GM19463 (cell line): Measurements from ENCODE around the gene HIPK1.
"Not testable (repeated sequence)": the region's sequence is repeated elsewhere in the genome, so short reads cannot be mapped to it uniquely, and the experiment has no call there.

Experiments used
- ATAC-seq: cut with Tn5 transposase; IDR thresholded peaks from one replicate; pipeline ENCODE4 v1.9.1; 2021; ENCODE audit warnings: mild to moderate bottlenecking, moderate library complexity; ENCODE audit not compliant: unreplicated experiment

The HIPK1 gene

DNA sequence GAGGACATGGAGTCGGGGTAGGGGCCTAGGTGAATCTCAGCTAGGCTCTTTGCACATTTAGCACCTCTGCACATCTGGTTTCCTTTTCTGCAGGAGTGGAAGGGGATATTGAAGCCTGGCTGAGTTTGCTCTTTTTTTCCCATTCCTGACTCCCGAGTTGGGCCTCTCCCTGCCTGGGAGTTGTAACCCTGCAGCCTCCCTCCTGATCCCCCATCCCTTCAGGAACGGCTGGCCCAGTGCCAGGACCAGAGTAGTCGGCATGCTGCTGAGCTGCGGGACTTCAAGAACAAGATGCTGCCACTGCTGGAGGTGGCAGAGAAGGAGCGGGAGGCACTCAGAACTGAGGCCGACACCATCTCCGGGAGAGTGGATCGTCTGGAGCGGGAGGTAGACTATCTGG is 51.0 kb downstream of the HIPK1 start:
- no peak for ATAC-seq

DNA sequence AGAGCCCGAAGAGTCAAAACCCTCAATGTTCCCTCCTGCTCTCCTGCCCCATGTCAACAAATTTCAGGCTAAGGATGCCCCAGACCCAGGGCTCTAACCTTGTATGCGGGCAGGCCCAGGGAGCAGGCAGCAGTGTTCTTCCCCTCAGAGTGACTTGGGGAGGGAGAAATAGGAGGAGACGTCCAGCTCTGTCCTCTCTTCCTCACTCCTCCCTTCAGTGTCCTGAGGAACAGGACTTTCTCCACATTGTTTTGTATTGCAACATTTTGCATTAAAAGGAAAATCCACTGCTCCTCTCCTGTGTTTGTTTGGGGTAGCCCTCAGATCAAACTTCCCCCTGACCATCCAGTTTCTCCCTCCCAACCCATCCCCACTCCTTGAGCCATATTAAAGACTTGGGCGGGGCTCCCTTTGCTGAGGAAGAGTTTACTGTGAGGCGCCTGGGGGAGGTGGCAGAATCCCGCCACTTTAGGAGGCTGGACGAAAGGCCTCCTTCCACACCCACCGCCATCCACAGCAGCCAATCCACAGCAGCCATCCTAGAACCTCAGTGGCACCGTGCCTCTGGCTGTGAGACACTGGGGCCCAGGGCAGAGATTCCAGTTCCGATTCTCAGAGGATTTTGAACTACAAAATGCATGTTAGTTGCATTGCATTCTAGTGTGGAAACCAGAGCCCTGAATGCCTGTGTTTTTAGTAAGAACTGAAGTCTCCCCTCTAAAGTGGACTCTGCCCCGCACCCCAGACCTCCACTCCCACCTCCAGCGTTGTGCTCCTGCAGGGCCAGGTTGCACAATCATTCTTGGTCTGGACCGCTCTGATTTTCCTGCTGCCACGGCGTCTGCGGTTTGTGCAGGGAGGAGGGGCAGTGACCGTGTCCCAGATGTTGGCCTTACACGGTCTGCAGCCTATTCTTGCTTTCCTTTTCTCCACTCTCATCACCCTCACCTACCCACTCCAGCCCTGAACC is 53.1 kb downstream of the HIPK1 start:
- no peak for ATAC-seq

DNA sequence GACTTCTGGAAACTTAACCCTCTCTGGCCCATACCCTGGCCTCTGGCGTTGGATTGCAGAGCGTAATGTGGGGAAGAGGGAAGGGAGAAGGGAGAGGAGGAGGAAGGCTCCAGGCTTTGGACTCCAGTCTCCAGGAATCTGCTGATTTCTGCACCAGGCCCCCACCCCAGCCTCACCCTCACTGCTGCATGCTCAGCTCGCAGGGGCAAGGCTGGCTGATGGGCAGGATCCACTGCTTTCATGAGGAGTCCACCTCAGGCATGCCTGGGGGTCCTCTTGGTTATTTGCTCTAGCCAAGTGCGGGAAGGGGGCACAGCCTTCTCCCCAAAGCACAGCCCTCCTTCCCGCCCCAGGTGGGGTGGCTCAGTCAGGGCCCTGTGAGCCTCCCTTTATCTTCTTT is 53.8 kb downstream of the HIPK1 start:
- no peak for ATAC-seq

DNA sequence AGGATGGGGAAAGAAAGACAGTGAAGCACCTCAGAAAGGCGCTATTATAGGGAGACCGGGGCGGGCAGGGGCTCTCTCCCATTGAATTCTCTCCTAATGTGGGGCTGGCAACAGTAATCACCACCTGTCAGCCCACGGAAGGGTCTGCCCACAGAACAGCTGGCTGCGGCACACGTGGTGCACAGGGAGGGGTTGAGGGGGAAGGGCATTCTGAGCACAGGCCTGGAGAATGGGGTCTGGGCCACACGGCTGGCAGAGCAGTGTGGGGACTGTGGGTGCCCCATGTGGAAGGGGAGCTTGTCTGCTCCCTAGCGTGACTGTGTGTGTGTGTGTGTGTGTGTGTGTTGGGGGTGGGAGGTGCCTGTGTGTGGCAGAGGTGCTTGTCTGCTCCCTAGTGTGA is 54.3 kb downstream of the HIPK1 start:
- ATAC-seq, result no peak

DNA sequence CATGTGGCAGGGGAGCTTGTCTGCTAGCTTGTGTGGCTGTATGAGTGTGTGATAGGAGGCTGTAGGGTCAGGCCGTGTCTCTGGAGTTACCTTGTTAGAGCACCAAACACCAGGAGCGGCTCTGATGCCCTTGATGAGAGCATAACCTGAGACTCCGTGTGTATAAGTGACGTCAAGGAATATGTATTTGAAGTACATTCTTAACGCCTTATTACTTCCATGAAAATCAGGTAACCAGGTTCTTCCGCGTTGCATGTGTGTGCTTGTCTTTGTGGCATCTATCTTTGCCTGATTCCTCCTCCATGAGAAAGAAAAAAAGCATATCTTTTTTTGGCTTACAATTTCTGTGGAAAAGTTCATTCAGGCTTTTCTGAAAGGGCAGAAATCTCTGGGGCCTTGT is 54.7 kb downstream of the HIPK1 start:
- ATAC-seq, result no peak

DNA sequence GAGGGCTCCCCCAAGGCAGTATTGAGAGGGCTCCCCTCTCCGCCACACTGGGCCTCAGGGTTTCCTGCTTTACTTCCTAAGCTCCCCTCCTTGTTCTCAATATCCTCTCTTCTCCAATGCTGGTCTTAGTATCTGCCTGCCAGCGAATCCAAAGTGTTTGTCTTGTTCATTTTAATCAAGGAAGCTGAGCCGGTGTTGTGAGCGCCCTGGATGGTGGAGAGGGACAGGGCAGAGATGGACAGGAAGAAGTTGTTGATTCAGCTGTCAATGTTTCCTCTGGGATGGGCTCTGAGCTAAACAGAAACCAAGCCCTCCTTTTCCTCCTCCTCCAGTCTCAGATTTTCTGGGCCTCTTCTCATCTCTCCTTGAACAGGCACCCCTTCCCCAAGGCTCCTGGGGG is 55.6 kb downstream of the HIPK1 start:
- ATAC-seq, result no peak

DNA sequence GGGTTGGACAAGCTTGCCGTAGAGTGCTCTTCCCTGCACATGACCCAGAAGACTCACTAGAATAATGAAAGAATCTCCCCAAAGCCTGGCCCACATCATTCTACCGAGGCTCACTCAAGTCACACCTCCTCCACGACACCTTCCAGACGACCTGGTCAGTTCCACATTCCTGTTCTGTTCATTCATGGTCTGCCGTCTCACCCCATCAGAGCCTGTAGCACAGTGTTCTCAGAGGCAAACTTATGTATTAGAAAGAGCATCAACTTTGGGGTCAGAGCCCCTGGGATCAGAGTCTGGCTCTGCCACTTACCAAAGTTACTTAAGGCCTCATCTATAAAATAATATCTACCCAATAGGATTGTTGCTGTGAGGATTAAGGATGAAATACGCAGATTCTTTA is 57.7 kb downstream of the HIPK1 start:
- ATAC-seq, result no peak

DNA sequence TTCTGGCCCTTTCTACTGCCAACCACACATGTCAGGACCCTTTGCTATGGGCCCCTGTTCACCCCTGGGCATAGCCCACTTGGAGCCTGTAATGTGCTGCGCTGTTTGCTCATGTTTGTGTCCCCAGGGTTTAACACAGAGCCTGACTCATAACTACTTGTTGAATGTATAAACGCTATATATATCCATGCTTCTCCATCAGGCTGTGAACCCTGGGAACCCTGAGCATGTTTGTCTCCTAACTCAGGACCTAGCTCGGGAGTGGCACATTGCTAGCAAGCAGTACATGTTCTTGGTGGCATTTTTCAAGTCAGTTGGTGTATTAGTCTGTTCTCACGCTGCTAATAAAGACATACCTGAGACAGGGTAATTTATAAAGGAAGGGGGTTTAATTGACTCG is 58.1 kb downstream of the HIPK1 start:
- ATAC-seq, result no peak

DNA sequence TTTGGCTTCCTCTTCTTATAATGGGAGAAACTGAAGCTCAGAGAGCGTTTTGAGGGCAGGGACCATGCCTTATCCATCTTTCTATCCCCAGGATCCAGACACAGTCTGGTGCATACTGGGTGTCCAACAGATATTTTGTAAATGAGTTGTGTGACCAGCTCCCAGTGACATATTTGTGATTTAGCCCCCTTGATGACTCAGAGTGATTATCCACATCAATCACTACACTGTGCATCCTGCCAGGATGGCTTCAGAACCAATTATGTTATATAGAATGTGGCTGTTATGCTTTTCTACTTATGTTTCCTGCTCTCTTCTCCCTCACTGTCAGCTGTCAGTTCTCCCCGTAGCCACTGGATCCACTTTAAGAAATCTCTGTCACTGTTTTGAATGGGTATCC is 61.4 kb downstream of the HIPK1 start:
- no peak for ATAC-seq

DNA sequence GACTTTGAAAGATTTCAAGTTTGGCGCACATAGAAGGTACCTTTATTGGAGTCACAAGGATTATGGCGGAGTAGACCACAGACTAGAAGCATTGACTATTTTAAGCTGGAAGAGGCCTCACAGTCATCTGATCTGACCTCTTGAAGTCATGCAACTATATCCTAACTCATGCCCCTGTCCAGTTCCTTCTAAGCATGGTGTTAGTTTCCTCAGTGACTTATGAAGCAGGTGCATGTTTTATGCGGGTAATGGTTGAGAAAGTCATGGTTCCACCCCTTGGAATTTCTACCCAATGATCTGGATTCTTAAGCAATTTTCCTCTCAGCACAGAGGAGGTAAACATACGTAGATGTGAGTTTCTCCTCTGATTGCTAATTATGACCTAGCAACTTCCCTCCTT is 61.8 kb downstream of the HIPK1 start:
- ATAC-seq, result no peak

DNA sequence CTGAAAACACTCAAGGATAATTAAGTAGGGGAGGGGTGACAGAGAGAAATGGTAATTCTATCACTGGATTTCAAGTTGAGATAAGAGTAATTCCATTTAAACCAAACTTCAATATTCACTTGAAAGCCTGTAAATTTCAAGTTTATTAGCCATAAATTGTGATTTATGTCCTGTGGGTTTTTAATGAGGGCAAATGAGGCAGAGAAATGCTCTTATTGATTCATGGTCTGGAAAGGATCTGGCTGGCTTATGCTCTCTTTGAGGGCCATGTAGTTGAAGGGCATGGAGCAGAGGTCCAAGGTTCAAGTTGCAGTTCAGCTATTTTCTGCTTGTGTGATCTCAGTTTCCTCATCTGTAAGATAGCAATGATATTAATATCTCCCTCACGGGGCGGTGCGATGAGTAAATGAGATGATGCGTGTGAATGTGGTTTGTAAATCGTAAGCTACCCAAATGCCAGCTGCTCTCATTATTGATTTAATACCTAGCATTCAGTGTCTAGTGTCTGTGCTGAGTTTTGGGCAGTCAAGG is 62.4 kb downstream of the HIPK1 start:
- no peak for ATAC-seq

DNA sequence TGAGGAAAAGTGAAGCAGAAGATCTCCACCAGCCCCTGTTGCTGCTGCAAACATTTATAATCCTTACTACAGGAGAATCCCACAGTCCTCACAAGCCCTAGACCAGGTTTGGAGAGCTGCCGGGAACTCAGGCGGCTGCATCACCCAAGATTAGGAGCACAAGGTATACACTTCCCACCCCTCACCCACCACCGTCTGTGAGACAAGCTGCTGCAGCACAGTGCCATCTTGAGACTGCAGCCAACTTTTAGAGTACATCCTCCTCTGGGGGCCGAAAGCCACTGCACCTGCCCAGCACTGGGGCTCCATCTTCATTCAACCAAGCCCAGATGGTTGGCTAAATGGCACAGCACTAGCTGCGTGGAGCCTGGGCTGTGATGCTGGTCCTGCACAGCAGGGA is 63.9 kb downstream of the HIPK1 start:
- ATAC-seq, result no peak

DNA sequence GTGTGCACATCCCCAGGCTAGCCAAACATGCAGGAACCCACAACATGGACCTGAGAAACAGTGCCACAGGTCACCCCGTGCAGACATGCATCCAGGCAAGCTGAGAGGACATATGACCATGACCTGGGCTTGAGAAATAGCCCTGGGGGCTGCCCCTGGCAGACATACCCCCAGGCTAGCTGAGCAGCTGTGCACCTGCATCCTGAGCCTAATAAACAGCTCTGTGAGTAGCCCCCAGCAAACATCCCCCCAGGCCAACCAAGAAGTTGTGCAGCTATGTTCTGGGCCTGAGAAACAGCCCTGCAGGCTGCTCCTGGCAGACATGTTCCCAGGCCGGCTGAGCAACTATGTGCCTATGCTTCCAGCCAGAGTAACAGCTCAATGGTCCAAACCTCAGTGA is 64.6 kb downstream of the HIPK1 start:
- no peak for ATAC-seq

DNA sequence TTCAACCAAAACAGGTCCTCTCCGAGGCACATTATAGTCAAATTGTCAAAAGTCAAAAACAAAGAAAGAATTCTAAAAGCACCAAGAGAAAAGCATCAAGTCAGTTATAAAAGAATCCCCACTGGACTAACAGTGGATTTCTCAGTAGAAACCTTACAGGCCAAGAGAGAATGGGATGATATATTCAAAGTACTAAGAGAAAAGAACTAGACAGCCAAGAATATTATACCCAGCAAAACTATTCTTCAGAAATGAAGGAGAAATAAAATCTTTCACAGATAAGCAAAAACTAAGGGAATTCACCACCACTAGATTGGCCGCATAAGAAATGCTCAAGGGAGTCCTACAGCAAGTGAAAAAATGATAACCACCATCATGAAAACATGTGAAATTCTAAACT is 66.3 kb downstream of the HIPK1 start:
- ATAC-seq, result no peak

DNA sequence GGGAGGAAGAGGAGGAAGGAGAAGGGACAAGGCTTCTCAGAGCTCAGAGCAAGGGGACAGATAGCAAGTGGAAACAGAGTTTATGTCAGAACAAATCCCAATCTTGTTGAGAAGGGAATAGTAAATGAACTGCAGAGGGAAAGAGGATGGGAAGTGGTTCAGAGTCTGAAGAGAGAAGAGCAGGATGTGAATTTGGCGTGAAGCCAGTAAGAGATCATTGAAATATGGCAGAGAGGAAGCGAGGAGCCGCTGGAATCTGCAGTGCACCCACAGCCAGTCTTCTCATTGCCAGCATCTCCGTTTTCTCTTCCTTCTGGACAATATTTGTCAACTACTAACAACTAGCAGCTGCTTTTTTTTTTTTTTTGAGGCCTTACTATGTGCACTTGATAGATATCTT is 69.2 kb downstream of the HIPK1 start:
- no peak for ATAC-seq

DNA sequence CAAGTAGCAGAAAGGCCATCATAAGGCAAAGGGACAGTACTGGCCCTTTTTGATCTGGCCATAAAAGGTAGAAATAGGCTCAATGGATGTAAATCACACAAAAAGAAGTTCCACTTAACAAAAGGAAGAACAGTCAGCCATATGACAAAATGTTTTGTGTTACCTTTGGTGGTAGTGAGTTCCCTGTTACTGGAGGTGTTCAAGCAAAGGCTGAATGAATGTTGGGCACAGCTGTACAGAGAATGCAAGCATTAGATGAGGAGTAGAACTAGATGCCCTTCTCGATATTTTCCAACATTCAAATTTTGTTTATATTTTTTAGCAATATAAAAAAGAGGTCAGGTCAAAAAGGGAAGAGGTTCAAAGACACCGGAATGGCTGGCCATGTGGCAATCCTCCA is 70.1 kb downstream of the HIPK1 start:
- ATAC-seq, result no peak

DNA sequence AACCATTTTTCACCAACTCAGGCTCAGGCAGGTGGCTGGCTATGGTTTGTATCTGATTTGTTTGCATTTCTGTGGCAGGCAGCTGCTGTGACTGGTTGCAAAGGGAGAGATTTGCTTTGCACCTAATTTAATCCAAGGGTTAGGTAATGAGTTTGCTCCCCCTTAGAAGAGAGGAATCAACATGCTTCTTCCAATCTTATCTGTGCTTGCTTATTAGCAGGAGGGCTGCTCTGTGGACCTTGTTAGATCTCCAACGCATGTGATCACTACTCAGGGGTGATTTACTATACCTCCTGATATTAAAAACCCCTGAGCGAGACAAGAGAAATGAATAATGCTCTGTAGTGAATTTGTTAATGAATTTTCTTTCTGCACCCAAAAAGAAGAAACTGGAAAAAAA is 70.7 kb downstream of the HIPK1 start:
- no peak for ATAC-seq

DNA sequence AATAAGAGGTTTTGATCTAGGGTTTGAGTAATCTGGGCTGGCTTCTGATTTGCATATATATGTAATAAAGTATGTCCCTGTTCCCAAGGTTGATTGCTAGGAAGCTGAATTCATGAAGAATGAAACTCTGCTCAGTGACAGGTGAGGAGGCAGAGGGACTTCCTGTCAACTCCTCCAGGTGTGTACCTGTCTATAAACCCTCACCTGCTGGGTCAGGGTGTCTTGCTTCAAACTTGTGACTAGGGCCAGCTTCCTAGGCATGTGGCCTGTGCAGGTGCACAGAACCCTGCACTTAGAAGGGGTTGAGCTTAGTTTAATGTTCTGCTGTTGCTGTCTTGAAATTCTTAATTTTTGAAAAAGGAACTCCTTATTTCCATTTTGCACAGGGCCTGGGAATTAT is 71.3 kb downstream of the HIPK1 start:
- no peak for ATAC-seq

DNA sequence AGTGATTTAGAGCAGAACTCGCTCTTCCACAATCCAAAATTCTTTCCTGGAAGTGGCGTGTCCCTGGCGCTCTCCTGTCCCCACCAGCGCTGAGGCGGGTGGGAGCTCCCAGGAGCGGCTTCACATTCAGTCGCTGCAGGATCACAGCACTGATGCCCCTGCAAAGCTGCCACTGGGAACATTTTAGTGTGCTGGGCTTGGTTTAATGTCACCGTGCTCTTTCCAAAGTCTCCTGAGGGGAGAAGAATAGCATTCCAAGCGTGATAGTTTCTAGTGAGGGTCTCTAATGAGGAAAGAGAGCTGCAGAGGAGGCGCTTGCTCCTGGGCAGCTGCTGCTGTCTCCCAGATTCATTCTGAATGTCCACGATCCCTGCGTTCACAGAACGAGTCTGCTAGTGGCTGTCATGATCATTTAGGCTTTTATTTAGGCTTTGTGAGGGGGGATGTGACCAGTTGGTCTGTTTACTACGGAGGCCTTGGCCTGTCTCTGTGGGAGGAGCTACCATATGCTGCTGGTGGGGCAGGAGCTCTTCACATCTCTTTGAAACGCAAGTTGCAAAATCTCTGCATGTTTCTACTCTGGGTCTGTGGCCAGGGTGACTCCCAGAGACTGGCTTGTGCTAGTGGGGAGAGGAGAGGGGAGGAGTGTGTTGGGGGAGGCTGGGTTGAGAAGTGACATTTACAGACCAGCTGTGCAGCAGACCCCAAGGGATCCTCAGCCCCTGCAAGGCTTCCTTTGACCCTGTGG is 73.5 kb downstream of the HIPK1 start:
- no peak for ATAC-seq

DNA sequence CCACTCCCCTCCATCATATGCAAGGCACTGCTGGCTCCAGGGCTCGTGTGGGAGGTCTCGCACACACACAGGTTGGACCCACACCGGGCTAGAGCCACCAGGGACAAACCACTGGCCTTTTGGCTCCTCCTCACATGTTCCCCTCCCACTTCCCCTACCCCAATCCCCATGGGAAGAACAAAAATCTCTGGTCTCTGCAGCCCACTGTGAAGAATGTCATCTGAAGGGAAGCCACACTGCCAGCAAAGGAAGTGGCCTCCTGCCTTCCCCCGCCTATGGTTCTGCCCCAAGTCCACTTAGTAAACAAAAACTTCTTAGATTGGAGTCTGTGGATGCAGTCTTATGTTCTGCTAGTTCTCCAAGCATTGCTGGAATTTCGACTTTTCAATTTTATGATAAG is 74.3 kb downstream of the HIPK1 start:
- no peak for ATAC-seq

DNA sequence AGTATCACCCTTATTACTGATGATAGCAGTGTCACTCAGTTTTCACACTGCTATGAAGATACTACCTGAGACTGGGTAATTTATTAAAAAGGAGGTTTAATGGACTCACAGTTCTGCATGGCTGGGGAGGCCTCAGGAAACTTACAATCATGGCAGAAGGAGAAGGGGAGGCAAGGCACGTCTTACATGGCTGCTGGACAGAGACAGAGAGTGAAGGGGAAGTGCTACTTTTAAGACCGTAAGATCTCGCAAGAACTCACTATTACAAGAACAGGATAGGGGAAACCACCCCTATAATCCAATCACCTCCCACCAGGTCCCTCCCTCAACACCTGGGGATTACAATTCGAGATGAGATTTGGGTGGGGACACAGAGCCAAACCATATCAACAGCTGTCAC is 77.7 kb downstream of the HIPK1 start:
- not testable (repeated sequence) for ATAC-seq

DNA sequence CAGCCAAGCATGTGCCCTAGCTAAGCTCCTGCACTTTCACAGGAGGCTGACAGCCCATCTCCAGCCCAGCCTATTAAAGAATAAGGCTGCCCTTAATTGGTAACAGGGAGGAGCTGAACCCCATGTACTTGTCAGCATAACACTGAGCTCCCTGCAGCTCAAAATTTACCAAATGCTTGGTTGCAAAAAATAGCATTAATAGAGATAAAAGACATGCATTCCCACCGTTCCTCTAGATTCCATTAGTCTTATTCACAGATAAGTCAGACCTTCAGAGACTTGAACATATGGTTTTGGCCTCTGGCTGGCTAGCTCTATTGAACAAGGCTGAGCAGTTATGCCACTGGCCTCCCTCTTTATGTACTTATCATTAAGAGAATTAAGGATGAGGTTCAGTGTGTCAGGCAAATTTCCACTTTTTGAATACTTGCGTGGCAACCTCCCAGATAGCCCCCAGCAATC is 79.4 kb downstream of the HIPK1 start:
- no peak for ATAC-seq
